Measurements from ENCODE around the gene ARX.

GRCh38 chrX:25011589-25012432 is 4.0 kb downstream of the ARX start:
- TF ChIP-seq CTCF (IDR thresholded peaks at IDR 0.05 in 4 of 5, conservative IDR thresholded peaks at IDR 0.05 in 1 of 5): no peak
- peak; percentile 25 to 35 for TF ChIP-seq POLR2A (IDR thresholded peaks at IDR 0.05)

Data from gastrocnemius medialis (tissue), 4 donors.